ENCODE data around the gene ACSM6. TPM values are rescaled to one million over a fixed set of nuclear protein-coding genes. Genes with fewer than 3 reads are reported as not detected.
A peak's percentile ranks its signal among the peaks of the same experiment; 100 is the strongest.

The ACSM6 gene
- total RNA-seq, 1 donor, result not detected

GRCh38 chr10:95245425-95246055 lies 51.5 kb downstream of the ACSM6 start:
- no peak for TF ChIP-seq CTCF (IDR thresholded peaks at IDR 0.05; ENCODE audit: insufficient read depth, low read length)
- no peak overlapping the region for H3K4me3 ChIP-seq (ENCODE audit: low read depth, low read length)
- DNase-seq (ENCODE audit: low read depth), result no peak

GRCh38 chr10:95246582-95247051 lies 52.6 kb downstream of the ACSM6 start:
- DNase-seq (ENCODE audit: low read depth), result peak; percentile 87
- peak; percentile 76 for TF ChIP-seq CTCF (IDR thresholded peaks at IDR 0.05; ENCODE audit: insufficient read depth, low read length)
- H3K4me3 ChIP-seq (ENCODE audit: low read depth, low read length), result no peak overlapping the region

- no peak overlapping the region for H3K4me3 ChIP-seq (ENCODE audit: low read depth, low read length)
- DNase-seq (ENCODE audit: low read depth), result peak; percentile 72
- no peak for TF ChIP-seq CTCF (IDR thresholded peaks at IDR 0.05; ENCODE audit: insufficient read depth, low read length)
Observed at GRCh38 chr10:95247200-95247880, 53.3 kb downstream of the ACSM6 start.

- TF ChIP-seq CTCF (IDR thresholded peaks at IDR 0.05; ENCODE audit: insufficient read depth, low read length), result no peak
- no peak overlapping the region for H3K4me3 ChIP-seq (ENCODE audit: low read depth, low read length)
- no peak for DNase-seq (ENCODE audit: low read depth)
Observed at GRCh38 chr10:95247881-95248583, 54.0 kb downstream of the ACSM6 start.

GRCh38 chr10:95248989-95249388 lies 55.0 kb downstream of the ACSM6 start:
- no peak for DNase-seq (ENCODE audit: low read depth)
- no peak for TF ChIP-seq CTCF (IDR thresholded peaks at IDR 0.05; ENCODE audit: insufficient read depth, low read length)
- H3K4me3 ChIP-seq (ENCODE audit: low read depth, low read length), result no peak overlapping the region

GRCh38 chr10:95249467-95249866 lies 55.4 kb downstream of the ACSM6 start:
- DNase-seq (ENCODE audit: low read depth), result no peak
- no peak overlapping the region for H3K4me3 ChIP-seq (ENCODE audit: low read depth, low read length)
- TF ChIP-seq CTCF (IDR thresholded peaks at IDR 0.05; ENCODE audit: insufficient read depth, low read length), result no peak
